Lower lobe of right lung (tissue), 2 donors: ENCODE data around the gene KCNK17. TPM values are rescaled to one million over a fixed set of nuclear protein-coding genes. Genes with fewer than 3 reads are reported as not detected.

Experiments
- ATAC-seq, 2 donors: fragments of 200-7000 bp; cut with Tn5 transposase; one replicate each; pipeline ENCODE4 v1.9.1; 2020 to 2022; ENCODE audit warnings: mild to moderate bottlenecking in 2 of 2, moderate library complexity in 2 of 2
- DNase-seq: peaks from one replicate; pipeline ENCODE4 v3.0.0-alpha.2; 2020
- H3K27ac ChIP-seq: fragments of 200-600 bp; one replicate; pipeline ENCODE4 v1.8.0; 2022
- H3K27me3 ChIP-seq: fragments of 200-600 bp; one replicate; pipeline ENCODE4 v1.8.0; 2022; ENCODE audit warnings: low read depth
- H3K36me3 ChIP-seq: fragments of 200-600 bp; one replicate; pipeline ENCODE4 v1.8.0; 2022; ENCODE audit warnings: mild to moderate bottlenecking
- H3K4me1 ChIP-seq: fragments of 200-600 bp; one replicate; pipeline ENCODE4 v1.8.0; 2022
- H3K4me3 ChIP-seq: fragments of 200-600 bp; one replicate; pipeline ENCODE4 v1.8.0; 2022; ENCODE audit warnings: mild to moderate bottlenecking
- H3K9me3 ChIP-seq: fragments of 200-600 bp; one replicate; pipeline ENCODE4 v1.8.0; 2022
- intact Hi-C: fragments of 100-400 bp; cut with DNase I; formaldehyde crosslinking; loops from one replicate; pipeline ENCODE4 v1.11.0; 2022
- total RNA-seq: library from RNA; stranded (reverse); fragmentation: NEBNext Ultra II Directional; extraction: Animal tissue kit (Norgen Biotek cat#: 25700); gene quantifications from one replicate; pipeline ENCODE4 v1.2.1, GENCODE V29; 2021
- TF ChIP-seq, protein P1 (sequence below): fragments of 200-600 bp; IDR thresholded peaks from one replicate; pipeline ENCODE4 v1.8.0; 2022; ENCODE audit warnings: antibody characterized with exemption, mild to moderate bottlenecking
- donor health status: DM: no; HTN: yes; CAD: no; lungs with severe emphysema.

KCNK17 gene
- total RNA-seq, 1 donor from 2014 or later: 5.5 TPM

DNA sequence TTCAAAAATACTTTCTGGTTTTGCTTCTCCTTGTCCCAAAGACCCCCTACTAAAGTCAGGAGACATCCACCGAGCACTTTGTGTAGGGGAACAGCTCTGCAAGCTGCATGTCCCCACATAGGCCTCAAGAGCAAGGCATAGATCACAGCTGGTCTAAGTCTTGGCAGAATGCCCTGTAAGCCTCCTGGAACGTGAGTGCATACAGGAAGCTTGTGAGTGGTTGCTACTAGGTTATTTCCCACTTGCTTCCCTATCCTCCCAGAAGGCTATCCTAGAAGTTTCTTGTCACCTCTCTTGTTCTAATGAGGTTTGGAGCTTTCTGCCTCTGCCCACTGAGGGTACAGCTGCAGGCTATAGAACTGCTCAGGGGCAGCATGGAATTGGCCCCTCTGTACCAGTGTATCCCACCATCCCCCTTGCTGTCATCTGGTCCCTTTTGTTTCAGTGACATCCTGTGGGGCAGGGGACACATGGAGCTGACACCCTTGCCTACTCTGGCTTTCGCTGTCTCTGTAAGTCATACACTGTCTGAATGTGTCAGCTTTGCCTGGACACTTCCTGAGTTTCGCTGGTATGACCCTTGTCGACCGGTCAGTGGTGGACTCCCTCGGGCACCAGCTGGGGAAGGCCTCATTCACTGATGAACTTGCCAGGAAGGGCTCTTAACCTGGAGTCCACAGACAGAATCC lies 43.9 kb upstream of the KCNK17 start:
- ATAC-seq: peak; percentile 40 to 60
- no peak for DNase-seq
- H3K4me1 ChIP-seq: peaks cover 17% of the 10 kb centered on the region

GRCh38 chr6:39353698-39354315 lies 39.6 kb upstream of the KCNK17 start:
- no peaks in the 10 kb centered on the region for H3K27me3 ChIP-seq
- H3K4me3 ChIP-seq: no peak overlapping the region
- intact Hi-C loops: no loop called here
- DNase-seq (no peak), ATAC-seq (no peak)
- H3K4me1 ChIP-seq: peaks cover 7% of the 10 kb centered on the region
- no peaks in the 10 kb centered on the region for H3K36me3 ChIP-seq
- no peaks in the 10 kb centered on the region for H3K9me3 ChIP-seq
- TF ChIP-seq, protein P1, sequence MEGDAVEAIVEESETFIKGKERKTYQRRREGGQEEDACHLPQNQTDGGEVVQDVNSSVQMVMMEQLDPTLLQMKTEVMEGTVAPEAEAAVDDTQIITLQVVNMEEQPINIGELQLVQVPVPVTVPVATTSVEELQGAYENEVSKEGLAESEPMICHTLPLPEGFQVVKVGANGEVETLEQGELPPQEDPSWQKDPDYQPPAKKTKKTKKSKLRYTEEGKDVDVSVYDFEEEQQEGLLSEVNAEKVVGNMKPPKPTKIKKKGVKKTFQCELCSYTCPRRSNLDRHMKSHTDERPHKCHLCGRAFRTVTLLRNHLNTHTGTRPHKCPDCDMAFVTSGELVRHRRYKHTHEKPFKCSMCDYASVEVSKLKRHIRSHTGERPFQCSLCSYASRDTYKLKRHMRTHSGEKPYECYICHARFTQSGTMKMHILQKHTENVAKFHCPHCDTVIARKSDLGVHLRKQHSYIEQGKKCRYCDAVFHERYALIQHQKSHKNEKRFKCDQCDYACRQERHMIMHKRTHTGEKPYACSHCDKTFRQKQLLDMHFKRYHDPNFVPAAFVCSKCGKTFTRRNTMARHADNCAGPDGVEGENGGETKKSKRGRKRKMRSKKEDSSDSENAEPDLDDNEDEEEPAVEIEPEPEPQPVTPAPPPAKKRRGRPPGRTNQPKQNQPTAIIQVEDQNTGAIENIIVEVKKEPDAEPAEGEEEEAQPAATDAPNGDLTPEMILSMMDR: no peak
- H3K27ac ChIP-seq: no peak overlapping the region

More for the DNA sequence above, 43.9 kb upstream of the KCNK17 start:
- no peak overlapping the region for H3K27ac ChIP-seq
- H3K9me3 ChIP-seq: no peaks in the 10 kb centered on the region
- H3K27me3 ChIP-seq: no peaks in the 10 kb centered on the region
- TF ChIP-seq, protein P1: no peak
- intact Hi-C loops: no loop called here
- H3K36me3 ChIP-seq: no peaks in the 10 kb centered on the region
- no peak overlapping the region for H3K4me3 ChIP-seq

GRCh38 chr6:39350723-39351505 lies 36.7 kb upstream of the KCNK17 start:
- Histone ChIP-seq H3K27ac (no peak overlapping the region), H3K9me3 (no peaks in the 10 kb centered on the region), H3K4me1 (no peaks in the 10 kb centered on the region), H3K4me3 (no peak overlapping the region), H3K36me3 (no peaks in the 10 kb centered on the region), H3K27me3 (no peaks in the 10 kb centered on the region)
- DNase-seq: no peak
- intact Hi-C loops: no loop called here
- TF ChIP-seq, protein P1: no peak
- ATAC-seq: peak in 1 of 2 donors; percentile 28

GRCh38 chr6:39348740-39349139 lies 34.5 kb upstream of the KCNK17 start:
- no peak for ATAC-seq
- no peaks in the 10 kb centered on the region for H3K9me3 ChIP-seq
- intact Hi-C loops: no loop called here

GRCh38 chr6:39347906-39348585 lies 33.8 kb upstream of the KCNK17 start:
- no peaks in the 10 kb centered on the region for H3K27me3 ChIP-seq
- no peaks in the 10 kb centered on the region for H3K9me3 ChIP-seq
- no peaks in the 10 kb centered on the region for H3K36me3 ChIP-seq
- DNase-seq: peak; percentile 78
- H3K4me3 ChIP-seq: no peak overlapping the region
- H3K27ac ChIP-seq: no peak overlapping the region
- intact Hi-C loops: no loop called here
- peaks cover 8% of the 10 kb centered on the region for H3K4me1 ChIP-seq
- ATAC-seq: peak; percentile 81 to 83
- TF ChIP-seq, protein P1: peak; percentile 89

More at GRCh38 chr6:39348740-39349139, 34.5 kb upstream of the KCNK17 start:
- no peak for DNase-seq
- no peak overlapping the region for H3K4me3 ChIP-seq
- no peak overlapping the region for H3K27ac ChIP-seq
- no peaks in the 10 kb centered on the region for H3K36me3 ChIP-seq
- H3K27me3 ChIP-seq: no peaks in the 10 kb centered on the region
- peaks cover 1% of the 10 kb centered on the region for H3K4me1 ChIP-seq
- TF ChIP-seq, protein P1: no peak
